HG03097 (cell line): Measurements from ENCODE around the gene TGFA.
A peak's percentile ranks its signal among the peaks of the same experiment; 100 is the strongest.

Experiments used
- ATAC-seq: cut with Tn5 transposase; IDR thresholded peaks from one replicate; pipeline ENCODE4 v1.9.1; 2021; ENCODE audit not compliant: unreplicated experiment, low FRiP score

TGFA gene

GRCh38 chr2:70553584-70554337 is at the start of gene TGFA:
Gene TGFA (minus strand): TSS chr2:70553826. CDS start chr2:70553767, 59 bp downstream.
- ATAC-seq, result peak; percentile 68

DNA sequence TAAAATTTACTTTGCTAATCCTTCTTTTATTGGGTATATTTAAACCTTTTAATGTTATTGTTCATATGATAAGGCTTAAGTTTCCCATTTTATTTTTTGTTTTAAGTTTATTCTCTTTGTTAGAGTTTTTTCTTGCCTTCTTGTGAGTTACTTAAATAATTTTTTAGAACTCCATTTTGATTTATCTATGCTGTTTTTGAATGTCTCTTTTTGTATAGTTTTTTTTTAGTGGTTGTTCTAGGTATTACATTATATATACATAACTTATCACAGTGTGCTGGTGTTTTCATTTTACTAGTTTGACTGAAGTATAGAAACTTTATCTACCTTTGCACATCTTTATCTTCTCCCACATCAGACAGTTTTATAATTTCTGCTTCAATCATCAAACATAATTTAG is 49.4 kb upstream of the TGFA start:
- no peak for ATAC-seq

GRCh38 chr2:70598197-70598596 is 44.6 kb upstream of the TGFA start:
- no peak for ATAC-seq

DNA sequence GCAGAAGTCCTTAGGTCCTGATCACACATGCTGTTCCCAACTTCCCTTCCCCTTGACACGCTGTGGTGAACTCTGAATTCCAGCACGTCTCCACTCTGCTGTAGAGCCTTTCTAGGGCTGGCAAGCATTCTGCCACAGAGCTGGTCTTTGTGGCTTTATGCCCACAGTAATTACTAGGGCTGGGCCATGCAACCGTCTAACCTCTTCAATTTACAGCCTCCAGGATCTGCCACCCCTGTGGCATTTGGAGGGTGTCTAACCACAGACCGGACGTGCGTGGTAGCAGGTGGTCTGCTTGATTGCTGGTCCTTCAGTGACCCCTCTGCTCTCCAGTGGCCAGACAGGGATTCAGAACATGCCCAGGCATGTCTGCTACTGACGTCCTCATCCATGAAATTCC is 43.1 kb upstream of the TGFA start:
- ATAC-seq, result no peak

GRCh38 chr2:70596293-70596692 is 42.7 kb upstream of the TGFA start:
- ATAC-seq, result no peak

- no peak for ATAC-seq
Measured at GRCh38 chr2:70583091-70583490, 29.5 kb upstream of the TGFA start.

- no peak for ATAC-seq
Measured at GRCh38 chr2:70580352-70580751, 26.7 kb upstream of the TGFA start.

DNA sequence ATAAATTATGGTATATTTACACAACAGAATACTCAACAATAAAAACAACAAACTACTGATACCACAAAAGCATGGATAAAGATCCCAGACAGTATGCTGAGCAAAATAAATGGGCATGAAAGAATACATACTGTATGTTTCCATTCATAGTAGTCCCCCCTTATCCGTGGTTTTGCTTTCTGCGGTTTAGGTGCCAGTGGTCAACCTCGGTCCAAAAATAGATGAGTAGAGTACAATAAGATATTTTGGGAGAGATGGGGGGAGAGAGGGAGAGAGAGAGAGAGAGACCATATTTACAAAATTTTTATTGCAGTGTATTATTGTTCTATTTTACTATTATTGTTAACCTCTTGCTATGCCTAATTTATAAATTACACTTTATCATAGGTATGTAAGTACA is 21.0 kb upstream of the TGFA start:
- ATAC-seq, result no peak

GRCh38 chr2:70574109-70574508 is 20.5 kb upstream of the TGFA start:
- ATAC-seq, result no peak

- ATAC-seq, result no peak
Measured at GRCh38 chr2:70570041-70570661, 16.5 kb upstream of the TGFA start.

DNA sequence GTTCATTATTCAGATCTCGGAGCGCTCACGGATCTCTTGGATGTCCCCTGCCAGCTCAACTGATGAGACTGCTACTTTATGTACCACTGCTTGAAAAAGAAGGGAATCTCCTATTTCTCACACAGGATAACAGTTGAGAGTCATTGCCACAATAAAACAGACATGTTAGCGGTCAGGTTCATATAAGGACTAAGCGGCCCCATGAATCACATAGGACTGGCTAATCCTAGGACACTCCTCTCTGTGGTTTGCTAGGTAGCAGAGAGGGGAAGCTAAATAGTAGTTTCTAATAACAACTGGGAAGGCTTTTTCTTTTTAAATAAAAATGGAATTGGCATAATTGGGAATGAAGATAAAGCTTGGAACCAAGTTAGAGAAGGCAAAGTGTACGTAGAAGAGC is 15.9 kb upstream of the TGFA start:
- ATAC-seq, result no peak

- ATAC-seq, result no peak
Measured at GRCh38 chr2:70566906-70567305, 13.3 kb upstream of the TGFA start.

DNA sequence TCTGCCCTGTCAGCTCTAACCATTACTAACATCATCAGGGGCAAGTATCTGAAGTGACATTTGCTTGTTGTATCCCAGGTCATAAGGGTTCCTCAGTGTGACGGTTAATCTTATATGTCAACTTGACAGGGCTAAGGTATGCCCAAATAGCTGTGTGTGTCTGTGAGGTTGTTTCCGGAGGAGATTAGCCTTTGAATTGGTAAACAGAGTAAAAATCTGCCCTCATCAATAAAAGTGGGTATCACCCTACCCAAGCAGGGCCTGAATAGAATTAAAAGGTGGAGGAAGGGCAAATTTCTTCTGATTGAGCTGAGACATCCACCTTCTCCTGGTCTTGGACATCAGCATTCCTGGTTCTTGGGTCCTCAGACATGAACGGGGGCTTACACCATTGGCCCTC is 12.8 kb upstream of the TGFA start:
- no peak for ATAC-seq

DNA sequence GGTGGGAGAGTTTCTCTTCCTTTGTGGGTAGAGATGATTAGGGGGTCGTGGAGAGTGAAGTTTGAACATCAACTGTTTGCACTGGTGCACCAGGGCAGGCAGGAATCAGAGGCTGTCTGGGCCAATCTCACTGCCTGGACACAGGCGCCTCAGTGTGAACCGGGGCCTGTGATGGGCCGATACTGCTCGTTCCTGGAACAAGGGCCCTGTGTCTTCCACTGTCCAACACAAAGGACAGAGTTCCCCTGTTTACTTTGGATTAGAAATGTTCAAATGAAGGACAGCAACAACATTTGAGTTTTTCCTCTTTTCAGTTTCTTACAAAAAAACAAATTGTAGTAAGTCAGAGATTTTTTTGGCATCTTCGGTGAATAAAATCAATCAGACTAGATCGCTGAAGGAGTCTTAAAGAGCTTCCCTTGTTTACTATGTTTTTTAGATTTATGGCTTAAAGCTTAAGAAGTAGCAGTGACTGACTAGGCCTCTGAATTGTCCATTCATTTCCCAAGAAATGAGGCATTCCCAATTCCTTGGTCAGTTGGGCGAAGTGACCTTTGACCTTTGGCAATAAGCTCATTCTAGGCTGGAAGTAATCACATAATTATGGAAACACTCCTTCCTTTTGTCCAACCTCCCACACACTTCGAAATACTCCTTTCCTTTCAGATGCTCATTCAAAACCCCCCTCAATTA is 11.6 kb upstream of the TGFA start:
- no peak for ATAC-seq

DNA sequence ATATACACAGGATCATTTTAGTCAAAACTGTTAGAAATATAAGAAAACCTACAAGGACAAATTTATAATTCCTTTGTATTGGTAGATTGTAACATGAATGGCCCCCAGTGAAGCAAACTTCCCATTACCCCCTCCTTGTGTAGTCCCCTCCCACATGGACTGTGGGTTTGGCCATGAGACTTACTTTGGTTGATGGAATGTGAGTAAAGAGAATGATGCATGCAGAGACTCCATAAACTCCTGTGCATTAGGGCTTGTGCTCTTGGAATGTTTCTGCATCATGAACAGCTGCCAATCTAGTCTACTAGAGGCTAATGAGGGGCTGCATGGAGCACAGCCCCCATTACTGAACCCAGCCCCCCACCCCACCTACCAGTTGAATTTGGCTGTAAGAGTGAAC is 8.3 kb upstream of the TGFA start:
- ATAC-seq, result no peak

GRCh38 chr2:70560442-70560841 is 6.8 kb upstream of the TGFA start:
- ATAC-seq, result no peak

- no peak for ATAC-seq
Measured at GRCh38 chr2:70560040-70560439, 6.4 kb upstream of the TGFA start.

- no peak for ATAC-seq
Measured at GRCh38 chr2:70558195-70558808, 4.7 kb upstream of the TGFA start.

DNA sequence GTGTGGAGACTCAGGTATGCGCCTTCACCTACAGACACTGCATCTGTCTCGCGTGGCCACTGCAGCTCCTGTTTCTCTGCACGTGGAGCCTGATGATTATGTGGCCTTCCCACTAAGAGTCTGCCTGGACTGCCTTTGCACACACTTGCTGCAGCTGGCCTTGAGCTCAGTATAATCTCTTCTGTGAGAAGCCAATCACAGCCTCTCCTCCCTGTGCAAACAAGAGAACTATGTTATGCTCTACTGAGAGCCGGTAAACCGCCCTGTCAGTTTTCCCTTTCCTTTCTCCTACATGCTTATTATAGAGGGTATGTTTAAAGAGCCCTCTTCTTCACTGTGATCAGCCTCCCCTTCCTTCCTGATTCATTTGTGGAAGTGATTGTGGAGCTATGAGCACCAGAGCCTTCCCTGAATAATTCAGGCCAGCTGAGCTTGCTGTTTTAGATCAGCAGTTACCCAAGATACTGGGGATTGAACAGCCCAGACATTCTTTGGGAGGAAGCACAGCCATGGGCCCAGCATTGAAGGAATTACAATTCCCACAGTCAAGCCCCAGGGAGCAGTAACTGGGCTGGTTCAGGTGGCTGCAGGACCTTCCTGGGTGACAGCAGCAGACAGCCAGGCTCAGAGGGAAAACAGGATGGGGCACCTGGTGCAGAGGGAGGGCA is 3.7 kb upstream of the TGFA start:
- no peak for ATAC-seq

DNA sequence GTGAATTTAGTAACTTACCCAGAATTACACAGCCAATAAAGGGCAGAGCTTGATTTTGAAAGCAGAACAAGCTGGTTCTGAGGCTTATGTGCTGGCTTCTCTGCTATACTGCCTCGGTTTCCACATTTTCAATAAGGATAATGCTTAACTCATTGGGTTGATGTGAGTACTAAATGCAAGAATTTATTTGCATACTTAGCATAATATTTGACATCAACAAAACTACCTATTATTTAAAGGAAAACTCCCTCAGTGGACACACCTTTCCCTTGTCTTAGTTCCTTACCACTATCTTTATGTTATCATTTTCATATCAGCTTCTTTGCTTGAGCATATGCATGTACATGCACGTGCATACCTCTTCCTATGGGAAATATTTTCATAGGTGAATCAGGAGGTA is 3.0 kb upstream of the TGFA start:
- no peak for ATAC-seq

DNA sequence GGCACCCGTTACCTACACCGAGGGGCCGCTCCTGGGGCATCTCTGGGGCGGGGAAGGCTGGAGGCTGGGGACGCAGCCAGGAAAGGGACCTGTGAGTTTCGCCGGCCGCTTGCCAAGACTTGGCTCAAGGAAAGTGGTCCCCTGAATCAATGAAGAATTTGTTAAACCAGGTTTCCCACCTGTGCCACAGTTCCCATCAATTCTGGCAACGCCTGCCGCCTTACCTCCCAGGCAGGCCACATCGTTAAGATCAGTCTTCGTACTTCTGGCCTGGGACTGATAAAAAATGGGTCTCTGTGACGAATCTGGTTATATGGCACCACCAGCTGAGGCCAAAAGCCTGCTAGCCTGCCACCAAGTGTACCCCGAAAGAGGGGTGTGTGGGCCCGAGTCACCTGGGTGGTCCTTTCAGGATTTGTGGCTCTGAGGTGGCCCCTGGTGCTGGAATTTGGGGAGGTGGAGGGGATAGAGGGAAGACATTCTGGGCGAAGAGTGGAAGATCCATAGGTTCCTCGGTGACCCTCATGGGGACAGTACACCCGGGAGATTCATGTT is 789 bp upstream of the TGFA start:
- ATAC-seq, result no peak
